ENCODE measurements around the gene RDH13.

Gene RDH13

DNA sequence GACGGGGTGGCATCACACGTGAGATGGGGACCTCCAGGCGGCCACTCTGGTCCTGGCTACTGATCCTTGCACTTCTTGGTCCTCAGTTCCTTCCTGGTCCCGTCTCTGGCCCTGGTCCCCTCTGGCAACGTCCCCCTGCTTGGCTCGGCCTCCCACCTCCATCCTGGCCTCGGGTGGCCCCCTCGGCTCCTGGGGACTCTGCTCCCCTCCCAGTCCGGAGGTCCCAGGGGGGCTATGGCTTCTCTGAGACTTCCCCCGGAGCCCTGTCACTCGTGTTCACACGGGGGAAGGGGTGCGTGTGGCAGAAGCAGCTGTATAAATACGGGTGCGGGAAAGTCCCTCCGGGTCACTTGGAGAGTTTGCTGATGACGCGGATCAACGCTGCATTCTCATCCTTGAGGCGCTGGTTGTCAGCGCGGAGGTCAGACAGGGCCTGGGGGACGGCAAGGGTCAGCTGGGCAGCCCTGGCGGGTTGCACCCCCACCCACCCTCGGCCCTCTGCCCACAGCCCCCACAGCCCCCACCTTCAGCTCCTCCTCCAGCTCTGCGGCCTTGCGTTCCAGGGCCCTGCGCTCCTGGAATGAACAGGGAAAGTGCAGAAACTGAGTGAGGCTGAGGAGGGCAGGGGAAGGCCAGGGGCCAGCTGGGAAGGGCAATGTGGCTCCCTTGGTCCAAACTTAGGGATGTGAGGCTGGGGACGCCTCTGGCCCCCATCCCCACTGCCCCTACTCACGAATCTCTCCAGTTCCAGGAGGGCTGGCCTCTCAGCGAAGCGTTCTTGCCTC lies 28.4 kb upstream of the RDH13 start:
- Histone ChIP-seq H3K4me1 (ENCODE audit: control insufficient read depth in 1 of 2, insufficient read depth in 2 of 2, low read length in 2 of 2) (peaks cover 9 to 18% of the 10 kb centered on the region in 2 donors), H3K4me3 (ENCODE audit: low read depth in 1 of 2, low read length in 2 of 2) (no peak overlapping the region), H3K36me3 (ENCODE audit: control insufficient read depth in 1 of 2, insufficient read depth in 2 of 2, low read length in 2 of 2) (peaks cover 9 to 26% of the 10 kb centered on the region in 2 donors), H3K27me3 (ENCODE audit: control insufficient read depth in 1 of 2, insufficient read depth in 2 of 2, low read length in 2 of 2) (peaks cover 5 to 6% of the 10 kb centered on the region in 2 donors), H3K9ac (ENCODE audit: low read depth in 1 of 2, low read length in 2 of 2) (no peak overlapping the region), H3K27ac (ENCODE audit: low read depth, low read length) (no peak overlapping the region), H3K9me3 (ENCODE audit: control insufficient read depth in 1 of 2, low read length in 2 of 2) (no peaks in the 10 kb centered on the region)

DNA sequence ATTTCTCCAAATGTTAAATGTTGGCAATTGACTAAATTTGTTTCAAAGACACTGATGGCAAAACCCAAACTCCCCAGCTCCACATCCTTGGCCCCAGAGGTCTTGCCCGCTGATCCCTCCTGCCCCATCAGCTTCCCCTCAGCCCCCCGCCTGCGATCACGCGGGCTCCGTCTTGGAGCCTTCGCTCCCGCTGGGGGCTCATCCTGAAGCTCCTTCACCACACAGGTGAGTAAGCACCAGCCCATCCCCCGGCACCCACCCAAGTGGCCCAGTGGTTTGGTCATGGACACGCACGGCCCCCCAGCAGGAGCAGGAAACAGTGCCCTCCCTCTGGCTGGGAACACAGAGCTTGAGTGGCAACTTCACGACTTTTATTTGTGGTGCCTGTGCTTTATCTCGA lies 27.6 kb upstream of the RDH13 start:
- Histone ChIP-seq H3K27me3 (ENCODE audit: control insufficient read depth in 1 of 2, insufficient read depth in 2 of 2, low read length in 2 of 2) (peaks cover 12 to 13% of the 10 kb centered on the region in 2 donors), H3K9me3 (ENCODE audit: control insufficient read depth in 1 of 2, low read length in 2 of 2) (no peaks in the 10 kb centered on the region), H3K9ac (ENCODE audit: low read depth in 1 of 2, low read length in 2 of 2) (no peak overlapping the region), H3K4me1 (ENCODE audit: control insufficient read depth in 1 of 2, insufficient read depth in 2 of 2, low read length in 2 of 2) (peaks cover 9 to 18% of the 10 kb centered on the region in 2 donors), H3K36me3 (ENCODE audit: control insufficient read depth in 1 of 2, insufficient read depth in 2 of 2, low read length in 2 of 2) (peaks cover 9 to 26% of the 10 kb centered on the region in 2 donors), H3K4me3 (ENCODE audit: low read depth in 1 of 2, low read length in 2 of 2) (no peak overlapping the region), H3K27ac (ENCODE audit: low read depth, low read length) (no peak overlapping the region)

DNA sequence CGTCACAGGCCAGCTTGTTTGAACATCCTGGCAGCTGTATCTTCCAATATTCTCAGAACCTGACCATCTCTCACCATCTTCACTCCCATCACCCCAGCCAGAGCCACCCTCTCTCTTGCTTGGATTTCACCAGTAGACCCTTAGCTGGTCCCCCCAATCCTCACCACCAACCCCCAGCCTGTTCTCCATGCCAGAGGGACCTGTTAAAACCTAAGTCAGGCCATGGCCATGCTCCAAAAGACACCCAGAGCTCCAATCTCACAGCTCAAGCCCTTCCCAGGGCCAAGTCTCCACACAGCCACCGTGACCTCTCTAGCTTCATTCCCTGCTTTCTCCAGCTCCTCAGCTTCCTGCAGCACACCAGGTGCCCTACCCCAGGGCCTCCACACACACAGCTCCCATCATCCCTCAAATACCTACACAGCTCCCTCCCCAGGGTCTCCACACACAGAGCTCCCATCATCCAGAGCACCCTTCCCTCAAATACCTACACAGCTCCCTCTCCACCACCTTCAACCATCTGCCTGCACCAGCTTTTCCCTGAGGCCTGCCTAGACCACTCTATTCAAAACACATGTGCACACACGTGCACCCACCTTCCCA lies 26.5 kb upstream of the RDH13 start:
- no peak overlapping the region for H3K4me3 ChIP-seq (ENCODE audit: low read depth in 1 of 2, low read length in 2 of 2)
- H3K9ac ChIP-seq (ENCODE audit: low read depth in 1 of 2, low read length in 2 of 2): no peak overlapping the region
- peaks cover 13 to 14% of the 10 kb centered on the region in 2 donors for H3K27me3 ChIP-seq (ENCODE audit: control insufficient read depth in 1 of 2, insufficient read depth in 2 of 2, low read length in 2 of 2)
- peaks cover 9 to 18% of the 10 kb centered on the region in 2 donors for H3K4me1 ChIP-seq (ENCODE audit: control insufficient read depth in 1 of 2, insufficient read depth in 2 of 2, low read length in 2 of 2)
- H3K9me3 ChIP-seq (ENCODE audit: control insufficient read depth in 1 of 2, low read length in 2 of 2): no peaks in the 10 kb centered on the region
- peaks cover 3 to 20% of the 10 kb centered on the region in 2 donors for H3K36me3 ChIP-seq (ENCODE audit: control insufficient read depth in 1 of 2, insufficient read depth in 2 of 2, low read length in 2 of 2)
- no peak overlapping the region for H3K27ac ChIP-seq (ENCODE audit: low read depth, low read length)

DNA sequence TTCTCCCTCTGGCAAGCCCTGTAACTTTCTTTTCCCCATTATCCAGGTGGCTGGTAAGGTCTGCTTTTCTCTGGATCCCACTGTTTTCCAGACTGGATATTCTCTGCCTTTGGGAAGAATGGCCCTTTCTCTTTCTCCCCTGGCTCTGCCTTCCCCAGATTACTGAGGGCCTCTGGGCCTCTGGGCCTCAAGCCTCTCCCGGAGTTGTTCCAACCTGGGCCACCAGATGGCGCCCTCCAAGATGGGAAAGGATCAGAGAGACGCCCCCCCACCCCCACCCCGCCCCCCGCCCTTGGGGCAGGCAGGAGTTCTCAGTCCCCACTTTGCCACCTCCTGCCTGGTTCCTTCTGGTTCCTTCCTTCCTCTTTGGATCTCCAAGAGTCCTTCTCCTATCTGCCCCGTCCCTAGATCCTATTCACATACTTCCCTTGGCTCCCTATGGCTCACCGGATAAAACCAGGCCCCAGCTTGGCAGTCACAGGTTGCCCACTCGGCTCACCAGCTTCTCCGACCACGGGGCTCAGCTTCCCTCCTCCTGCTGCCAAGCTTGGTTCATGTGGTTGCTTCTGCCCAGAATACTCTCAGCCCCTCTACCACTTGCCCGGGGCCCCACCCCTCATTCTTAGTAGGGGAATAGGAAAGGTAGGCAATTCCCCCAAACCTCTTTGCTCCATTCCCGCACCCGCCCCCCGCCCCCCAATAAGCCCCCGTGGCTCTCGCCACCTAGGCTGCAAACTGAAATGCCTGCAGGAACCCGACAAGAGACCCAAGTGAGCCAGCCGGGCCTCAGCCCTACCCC lies 25.8 kb upstream of the RDH13 start:
- H3K4me3 ChIP-seq (ENCODE audit: low read depth in 1 of 2, low read length in 2 of 2): no peak overlapping the region

DNA sequence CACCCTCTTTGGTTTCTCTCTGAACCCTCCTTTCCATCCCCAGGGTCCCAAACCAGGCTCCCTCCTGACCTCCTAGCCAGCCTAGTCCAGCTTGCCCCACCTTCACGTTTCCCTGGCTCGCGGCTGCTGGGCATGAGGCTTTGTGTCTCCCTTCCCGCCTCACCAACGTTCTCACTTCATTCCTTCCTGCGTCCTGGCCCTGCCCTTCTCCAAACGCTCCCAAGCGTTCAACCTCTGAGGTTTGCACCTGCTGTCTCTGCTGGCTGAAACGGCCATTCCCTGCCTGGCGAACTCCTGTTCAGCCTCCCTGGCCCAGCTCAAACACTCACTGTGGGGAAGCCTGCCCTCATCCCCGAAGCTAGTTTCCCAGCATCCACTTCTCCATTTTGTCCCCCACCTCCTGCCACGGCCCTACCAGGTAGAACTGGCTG lies 25.1 kb upstream of the RDH13 start:
- Histone ChIP-seq H3K9me3 (ENCODE audit: control insufficient read depth in 1 of 2, low read length in 2 of 2) (no peaks in the 10 kb centered on the region), H3K4me3 (ENCODE audit: low read depth in 1 of 2, low read length in 2 of 2) (no peak overlapping the region), H3K27me3 (ENCODE audit: control insufficient read depth in 1 of 2, insufficient read depth in 2 of 2, low read length in 2 of 2) (peaks cover 14 to 17% of the 10 kb centered on the region in 2 donors), H3K27ac (ENCODE audit: low read depth, low read length) (no peak overlapping the region), H3K36me3 (ENCODE audit: control insufficient read depth in 1 of 2, insufficient read depth in 2 of 2, low read length in 2 of 2) (peaks cover 0 to 17% of the 10 kb centered on the region in 2 donors), H3K4me1 (ENCODE audit: control insufficient read depth in 1 of 2, insufficient read depth in 2 of 2, low read length in 2 of 2) (peaks cover 9 to 18% of the 10 kb centered on the region in 2 donors), H3K9ac (ENCODE audit: low read depth in 1 of 2, low read length in 2 of 2) (peak overlapping the region in 1 of 2 donors; percentile 31)

More for the DNA sequence above, 25.8 kb upstream of the RDH13 start:
- Histone ChIP-seq H3K9me3 (ENCODE audit: control insufficient read depth in 1 of 2, low read length in 2 of 2) (no peaks in the 10 kb centered on the region), H3K27me3 (ENCODE audit: control insufficient read depth in 1 of 2, insufficient read depth in 2 of 2, low read length in 2 of 2) (peaks cover 13 to 14% of the 10 kb centered on the region in 2 donors), H3K36me3 (ENCODE audit: control insufficient read depth in 1 of 2, insufficient read depth in 2 of 2, low read length in 2 of 2) (peaks cover 0 to 17% of the 10 kb centered on the region in 2 donors), H3K9ac (ENCODE audit: low read depth in 1 of 2, low read length in 2 of 2) (peak overlapping the region in 1 of 2 donors; percentile 31), H3K27ac (ENCODE audit: low read depth, low read length) (no peak overlapping the region), H3K4me1 (ENCODE audit: control insufficient read depth in 1 of 2, insufficient read depth in 2 of 2, low read length in 2 of 2) (peaks cover 9 to 18% of the 10 kb centered on the region in 2 donors)

DNA sequence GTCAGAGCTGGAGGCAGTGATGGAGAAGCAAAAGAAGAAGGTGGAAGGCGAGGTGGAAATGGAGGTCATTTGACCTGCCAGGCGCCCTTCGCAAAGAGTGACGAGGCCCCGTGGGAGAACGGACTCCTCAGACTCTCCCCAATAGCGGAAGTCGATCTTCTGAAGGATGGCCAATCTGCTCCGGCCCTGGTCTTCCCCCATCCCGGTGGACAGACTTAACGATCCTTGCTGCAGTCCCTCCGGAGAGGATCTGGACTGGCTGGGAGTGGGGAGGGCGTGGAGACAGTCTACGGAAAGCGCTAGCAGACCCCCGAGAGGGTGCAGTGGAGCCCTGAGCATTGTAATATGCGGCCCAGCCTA lies 24.6 kb upstream of the RDH13 start:
- Histone ChIP-seq H3K9me3 (ENCODE audit: control insufficient read depth in 1 of 2, low read length in 2 of 2) (no peaks in the 10 kb centered on the region), H3K36me3 (ENCODE audit: control insufficient read depth in 1 of 2, insufficient read depth in 2 of 2, low read length in 2 of 2) (peaks cover 0 to 14% of the 10 kb centered on the region in 2 donors), H3K27ac (ENCODE audit: low read depth, low read length) (no peak overlapping the region), H3K4me3 (ENCODE audit: low read depth in 1 of 2, low read length in 2 of 2) (peak overlapping the region; percentile 33 to 55), H3K4me1 (ENCODE audit: control insufficient read depth in 1 of 2, insufficient read depth in 2 of 2, low read length in 2 of 2) (peaks cover 9 to 18% of the 10 kb centered on the region in 2 donors), H3K27me3 (ENCODE audit: control insufficient read depth in 1 of 2, insufficient read depth in 2 of 2, low read length in 2 of 2) (peaks cover 14 to 18% of the 10 kb centered on the region in 2 donors), H3K9ac (ENCODE audit: low read depth in 1 of 2, low read length in 2 of 2) (peak overlapping the region; percentile 2 to 29)

DNA sequence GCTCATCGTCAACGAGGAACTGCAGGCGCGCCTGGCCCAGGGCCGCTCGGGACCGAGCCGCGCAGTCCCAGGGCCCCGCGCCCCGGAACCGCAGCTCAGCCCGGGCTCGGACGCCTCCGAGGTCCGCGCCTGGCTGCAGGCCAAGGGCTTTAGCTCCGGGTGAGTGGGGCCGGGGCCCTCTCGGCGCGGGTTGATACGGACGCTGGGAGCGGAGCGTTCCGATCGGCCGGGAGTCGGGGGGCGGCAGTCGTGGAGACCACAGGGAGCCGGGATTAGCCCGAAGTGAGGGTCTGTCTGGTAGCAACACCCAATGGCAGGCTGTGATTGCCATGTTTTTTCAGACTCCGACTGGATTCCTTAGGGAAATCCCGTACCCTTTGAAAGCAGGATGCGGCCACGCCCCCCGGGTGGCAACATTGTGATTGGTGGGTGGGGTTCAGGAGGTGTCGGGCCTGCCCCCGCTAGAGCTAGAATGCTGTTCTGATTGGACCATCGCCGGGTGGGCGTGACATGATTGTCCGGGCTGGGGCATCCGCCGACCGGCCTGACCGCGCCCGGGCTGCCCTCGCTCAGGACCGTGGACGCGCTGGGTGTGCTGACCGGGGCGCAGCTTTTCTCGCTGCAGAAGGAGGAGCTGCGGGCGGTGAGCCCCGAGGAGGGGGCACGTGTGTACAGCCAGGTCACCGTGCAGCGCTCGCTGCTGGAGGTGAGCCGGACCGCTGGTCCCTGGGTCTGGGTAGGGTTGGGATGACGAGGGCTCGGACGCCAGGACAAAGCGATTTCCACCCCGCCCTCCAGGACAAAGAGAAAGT lies 24.0 kb upstream of the RDH13 start:
- no peak overlapping the region for H3K27ac ChIP-seq (ENCODE audit: low read depth, low read length)
- peaks cover 0 to 12% of the 10 kb centered on the region in 2 donors for H3K36me3 ChIP-seq (ENCODE audit: control insufficient read depth in 1 of 2, insufficient read depth in 2 of 2, low read length in 2 of 2)
- peaks cover 14 to 24% of the 10 kb centered on the region in 2 donors for H3K27me3 ChIP-seq (ENCODE audit: control insufficient read depth in 1 of 2, insufficient read depth in 2 of 2, low read length in 2 of 2)
- H3K9me3 ChIP-seq (ENCODE audit: control insufficient read depth in 1 of 2, low read length in 2 of 2): no peaks in the 10 kb centered on the region
- peaks cover 9 to 22% of the 10 kb centered on the region in 2 donors for H3K4me1 ChIP-seq (ENCODE audit: control insufficient read depth in 1 of 2, insufficient read depth in 2 of 2, low read length in 2 of 2)
- peak overlapping the region; percentile 33 to 55 for H3K4me3 ChIP-seq (ENCODE audit: low read depth in 1 of 2, low read length in 2 of 2)
- peak overlapping the region; percentile 2 to 29 for H3K9ac ChIP-seq (ENCODE audit: low read depth in 1 of 2, low read length in 2 of 2)

DNA sequence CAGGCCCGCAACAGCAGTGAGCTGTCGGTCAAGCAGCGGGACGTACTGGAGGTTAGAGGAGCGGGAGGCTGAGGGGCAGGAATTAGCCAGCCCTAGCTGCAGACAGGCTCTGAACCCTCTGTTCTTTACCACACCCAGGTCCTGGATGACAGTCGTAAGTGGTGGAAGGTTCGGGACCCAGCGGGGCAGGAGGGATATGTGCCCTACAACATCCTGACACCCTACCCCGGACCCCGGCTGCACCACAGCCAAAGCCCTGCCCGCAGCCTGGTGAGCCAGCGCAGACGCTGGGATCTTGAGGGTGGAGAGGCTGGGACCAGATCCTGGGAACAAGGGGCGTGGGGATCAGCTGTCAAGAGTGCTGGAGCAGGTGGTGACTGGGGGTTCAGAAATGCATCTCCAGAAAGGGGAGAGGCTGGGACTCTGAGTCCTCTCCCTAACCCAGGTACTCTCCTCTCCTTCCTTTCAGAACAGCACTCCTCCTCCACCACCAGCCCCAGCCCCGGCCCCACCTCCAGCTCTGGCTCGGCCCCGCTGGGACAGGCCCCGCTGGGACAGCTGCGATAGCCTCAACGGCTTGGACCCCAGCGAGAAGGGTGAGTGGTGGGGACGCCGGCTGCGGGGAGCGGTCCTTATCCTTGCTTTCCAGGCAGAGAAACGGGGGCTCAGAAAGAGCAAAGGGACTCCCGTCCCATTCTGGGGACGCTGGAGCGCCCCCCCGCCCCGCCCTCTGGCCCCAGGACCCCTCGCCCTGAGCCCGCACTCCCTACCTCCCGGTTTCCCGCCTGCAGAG lies 23.2 kb upstream of the RDH13 start:
- Histone ChIP-seq H3K4me1 (ENCODE audit: control insufficient read depth in 1 of 2, insufficient read depth in 2 of 2, low read length in 2 of 2) (peaks cover 9 to 25% of the 10 kb centered on the region in 2 donors), H3K9ac (ENCODE audit: low read depth in 1 of 2, low read length in 2 of 2) (no peak overlapping the region), H3K36me3 (ENCODE audit: control insufficient read depth in 1 of 2, insufficient read depth in 2 of 2, low read length in 2 of 2) (peaks cover 0 to 7% of the 10 kb centered on the region in 2 donors), H3K4me3 (ENCODE audit: low read depth in 1 of 2, low read length in 2 of 2) (no peak overlapping the region), H3K27me3 (ENCODE audit: control insufficient read depth in 1 of 2, insufficient read depth in 2 of 2, low read length in 2 of 2) (peaks cover 14 to 27% of the 10 kb centered on the region in 2 donors), H3K9me3 (ENCODE audit: control insufficient read depth in 1 of 2, low read length in 2 of 2) (no peaks in the 10 kb centered on the region), H3K27ac (ENCODE audit: low read depth, low read length) (no peak overlapping the region)

DNA sequence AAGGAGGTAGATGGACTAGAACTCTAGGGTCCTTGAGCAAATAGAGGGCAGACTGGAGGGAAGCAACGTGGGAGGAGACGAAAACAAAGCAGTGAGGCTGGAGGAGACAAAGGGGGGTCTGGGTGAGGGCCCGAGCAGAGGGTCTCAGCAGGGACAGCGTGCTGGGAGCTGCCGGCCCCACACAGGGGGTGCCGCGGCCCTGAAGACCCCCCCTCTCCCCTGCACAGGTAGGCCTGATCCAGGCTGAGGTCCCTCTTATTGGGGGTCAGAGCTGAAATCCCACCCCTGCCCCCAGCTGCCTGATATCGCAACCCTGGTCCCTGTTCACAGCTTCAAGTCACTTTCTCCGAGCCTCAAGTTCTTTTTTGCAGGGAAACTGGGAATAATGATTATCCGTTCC lies 21.5 kb upstream of the RDH13 start:
- H3K4me3 ChIP-seq (ENCODE audit: low read depth in 1 of 2, low read length in 2 of 2): no peak overlapping the region
- H3K9ac ChIP-seq (ENCODE audit: low read depth in 1 of 2, low read length in 2 of 2): no peak overlapping the region
- H3K27me3 ChIP-seq (ENCODE audit: control insufficient read depth in 1 of 2, insufficient read depth in 2 of 2, low read length in 2 of 2): peaks cover 14 to 32% of the 10 kb centered on the region in 2 donors
- no peaks in the 10 kb centered on the region for H3K9me3 ChIP-seq (ENCODE audit: control insufficient read depth in 1 of 2, low read length in 2 of 2)
- H3K27ac ChIP-seq (ENCODE audit: low read depth, low read length): no peak overlapping the region
- peaks cover 24 to 35% of the 10 kb centered on the region in 2 donors for H3K4me1 ChIP-seq (ENCODE audit: control insufficient read depth in 1 of 2, insufficient read depth in 2 of 2, low read length in 2 of 2)
- H3K36me3 ChIP-seq (ENCODE audit: control insufficient read depth in 1 of 2, insufficient read depth in 2 of 2, low read length in 2 of 2): no peaks in the 10 kb centered on the region
